Keratinocyte (primary cell): ENCODE results near the gene NOM1. TPM values are rescaled to one million over a fixed set of nuclear protein-coding genes. Genes with fewer than 3 reads are reported as not detected.

Source experiments
- DNase-seq: peaks from one replicate; pipeline ENCODE4 v3.0.0-alpha.2; 2011; ENCODE audit warnings: low read depth, missing footprints, low spot score
- FAIRE-seq: peaks from 2 replicates; lab custom pipeline; 2011; peaks lifted over from hg19 to GRCh38; lab: Jason Lieb, UNC
- H2AFZ ChIP-seq: 2 replicates; pipeline ENCODE4 v1.6.0; 2012; ENCODE audit warnings: low read length, control low read depth, inconsistent platforms; ENCODE audit not compliant: control insufficient read depth
- H3K27ac ChIP-seq: 2 replicates; pipeline ENCODE4 v1.5.1; 2011; ENCODE audit warnings: low read length; ENCODE audit not compliant: control insufficient read depth, insufficient read depth
- H3K27me3 ChIP-seq: 3 replicates; pipeline ENCODE4 v1.6.0; 2011; ENCODE audit warnings: low read length; ENCODE audit not compliant: control insufficient read depth, insufficient read depth; ENCODE audit errors: extremely low read depth
- H3K36me3 ChIP-seq, 2 experiments: 2 replicates in 1 of 2; 3 replicates in 1 of 2; pipeline ENCODE4 v1.5.1; 2011; ENCODE audit warnings: low read length in 2 of 2, mild to moderate bottlenecking in 1 of 2; ENCODE audit not compliant: control insufficient read depth in 2 of 2, insufficient read depth in 2 of 2; ENCODE audit errors: extremely low read depth in 1 of 2
- H3K4me1 ChIP-seq: 3 replicates; pipeline ENCODE4 v1.5.1; 2011; ENCODE audit warnings: low read length; ENCODE audit not compliant: control insufficient read depth, insufficient read depth; ENCODE audit errors: extremely low read depth
- H3K4me2 ChIP-seq: 3 replicates; pipeline ENCODE4 v1.6.0; 2011; ENCODE audit warnings: low read depth, low read length; ENCODE audit not compliant: control insufficient read depth, insufficient read depth; ENCODE audit errors: extremely low read depth
- H3K4me3 ChIP-seq, 3 experiments: fragments of 200-600 bp in 1 of 3; sonication (generic) in 1 of 3; 2 replicates in 2 of 3; 3 replicates in 1 of 3; pipeline ENCODE4 v1.5.1; 2011 to 2016; ENCODE audit warnings: low read length in 3 of 3, mild to moderate bottlenecking in 3 of 3, control low read depth in 2 of 3, inconsistent platforms in 1 of 3, low read depth in 1 of 3, mixed read lengths in 1 of 3, mixed run types in 1 of 3, moderate library complexity in 1 of 3; ENCODE audit not compliant: control insufficient read depth in 2 of 3, insufficient read depth in 2 of 3; ENCODE audit errors: extremely low read depth in 1 of 3
- H3K79me2 ChIP-seq: 2 replicates; pipeline ENCODE4 v1.6.0; 2012; ENCODE audit warnings: low read length; ENCODE audit not compliant: control insufficient read depth, insufficient read depth
- H3K9ac ChIP-seq: 3 replicates; pipeline ENCODE4 v1.6.0; 2011; ENCODE audit warnings: low read length; ENCODE audit not compliant: control insufficient read depth, insufficient read depth; ENCODE audit errors: extremely low read depth
- H3K9me1 ChIP-seq: 3 replicates; pipeline ENCODE4 v1.6.0; 2011; ENCODE audit warnings: low read length; ENCODE audit not compliant: control insufficient read depth, insufficient read depth; ENCODE audit errors: extremely low read depth
- H3K9me3 ChIP-seq: 2 replicates; pipeline ENCODE4 v1.5.1; 2012; ENCODE audit warnings: low read depth, low read length; ENCODE audit not compliant: control insufficient read depth
- H4K20me1 ChIP-seq: 3 replicates; pipeline ENCODE4 v1.6.0; 2011; ENCODE audit warnings: low read length; ENCODE audit not compliant: control insufficient read depth, insufficient read depth; ENCODE audit errors: extremely low read depth
- EZH2 ChIP-seq: IDR thresholded peaks from one replicate; pipeline ENCODE4 v1.6.1; 2012; ENCODE audit warnings: inconsistent platforms, mild to moderate bottlenecking, low read length, moderate library complexity
- dilution Hi-C: fragments of 300-500 bp; cut with MboI; formaldehyde crosslinking; loops from one replicate; pipeline ENCODE4 v1.7.0; 2020; ENCODE audit warnings: low sequenced_read_pairs; ENCODE audit not compliant: extremely low pct_ligation_motif_present
- polyA plus RNA-seq, 5 experiments: library from polyadenylated mRNA; depleted of rRNA in 3 of 5; stranded (reverse) in 3 of 5; stranded (forward) in 1 of 5; unstranded in 1 of 5; fragments of >200 nt; gene quantifications; 1 replicate in 1 of 5; 2 replicates in 3 of 5; 3 replicates in 1 of 5; pipeline versions ENCODE4 v1.2.1 to v1.2.3, GENCODE V29; 2011 to 2012; ENCODE audit warnings: missing spikeins in 2 of 5, low read depth in 1 of 5, low replicate concordance in 1 of 5
- TF ChIP-seq, protein P1 (sequence below), 3 experiments: IDR thresholded peaks in 1 of 3; conservative IDR thresholded peaks in 1 of 3; optimal IDR thresholded peaks in 1 of 3; 2 replicates in 2 of 3; 3 replicates in 1 of 3; pipeline versions ENCODE3 to v1.5.1; 2011; ENCODE audit warnings: low read length in 3 of 3, mild to moderate bottlenecking in 3 of 3, moderate library complexity in 2 of 3, control low read depth in 1 of 3, inconsistent platforms in 1 of 3; ENCODE audit not compliant: insufficient read depth in 2 of 3; ENCODE audit errors: extremely low read depth in 1 of 3

NOM1 gene
- polyA plus RNA-seq, 1 donor (not counting 4 experiments of a cell fraction or from before 2014, with no cell fraction given) = 17.1 TPM

DNA sequence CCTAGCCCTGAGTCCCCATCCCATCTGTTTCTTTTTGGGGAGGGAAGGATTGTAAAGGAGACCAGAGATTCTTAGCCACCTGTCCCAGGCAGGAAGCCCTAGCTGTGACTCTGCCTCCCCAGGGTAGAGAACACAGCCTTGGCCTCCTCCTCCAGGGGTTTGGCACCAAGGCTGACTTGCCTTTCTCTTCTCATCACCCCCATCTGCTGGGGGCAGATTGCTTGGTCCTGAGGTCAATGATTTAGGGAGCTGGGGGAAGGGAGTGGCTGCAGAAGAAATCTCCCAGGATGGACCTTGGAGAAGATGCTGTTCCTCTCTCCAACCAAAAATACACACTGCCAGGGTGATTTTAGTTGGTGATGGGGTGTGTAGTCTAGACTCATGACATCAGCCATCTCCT is 63.6 kb downstream of the NOM1 start:
- Histone ChIP-seq H3K9me1 (no peaks in the 10 kb centered on the region), H3K27ac (no peak overlapping the region), H3K36me3 (no peaks in the 10 kb centered on the region), H2AFZ (no peak overlapping the region), H3K9ac (no peak overlapping the region), H3K4me1 (peaks cover 8% of the 10 kb centered on the region), H3K9me3 (no peaks in the 10 kb centered on the region), H3K4me2 (no peak overlapping the region), H3K4me3 (no peak overlapping the region), H3K79me2 (no peaks in the 10 kb centered on the region), H3K27me3 (peaks cover 89% of the 10 kb centered on the region), H4K20me1 (no peaks in the 10 kb centered on the region)
- dilution Hi-C loops = no loop called here
- FAIRE-seq (no peak), DNase-seq (no peak)
- TF ChIP-seq EZH2 = no peak
- TF ChIP-seq, protein P1, sequence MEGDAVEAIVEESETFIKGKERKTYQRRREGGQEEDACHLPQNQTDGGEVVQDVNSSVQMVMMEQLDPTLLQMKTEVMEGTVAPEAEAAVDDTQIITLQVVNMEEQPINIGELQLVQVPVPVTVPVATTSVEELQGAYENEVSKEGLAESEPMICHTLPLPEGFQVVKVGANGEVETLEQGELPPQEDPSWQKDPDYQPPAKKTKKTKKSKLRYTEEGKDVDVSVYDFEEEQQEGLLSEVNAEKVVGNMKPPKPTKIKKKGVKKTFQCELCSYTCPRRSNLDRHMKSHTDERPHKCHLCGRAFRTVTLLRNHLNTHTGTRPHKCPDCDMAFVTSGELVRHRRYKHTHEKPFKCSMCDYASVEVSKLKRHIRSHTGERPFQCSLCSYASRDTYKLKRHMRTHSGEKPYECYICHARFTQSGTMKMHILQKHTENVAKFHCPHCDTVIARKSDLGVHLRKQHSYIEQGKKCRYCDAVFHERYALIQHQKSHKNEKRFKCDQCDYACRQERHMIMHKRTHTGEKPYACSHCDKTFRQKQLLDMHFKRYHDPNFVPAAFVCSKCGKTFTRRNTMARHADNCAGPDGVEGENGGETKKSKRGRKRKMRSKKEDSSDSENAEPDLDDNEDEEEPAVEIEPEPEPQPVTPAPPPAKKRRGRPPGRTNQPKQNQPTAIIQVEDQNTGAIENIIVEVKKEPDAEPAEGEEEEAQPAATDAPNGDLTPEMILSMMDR (optimal IDR thresholded peaks at IDR 0.05 in 1 of 3, IDR thresholded peaks at IDR 0.05 in 1 of 3, conservative IDR thresholded peaks at IDR 0.05 in 1 of 3; ENCODE audit: extremely low read depth in 1 of 3, insufficient read depth in 2 of 3, low read length in 3 of 3) = no peak

DNA sequence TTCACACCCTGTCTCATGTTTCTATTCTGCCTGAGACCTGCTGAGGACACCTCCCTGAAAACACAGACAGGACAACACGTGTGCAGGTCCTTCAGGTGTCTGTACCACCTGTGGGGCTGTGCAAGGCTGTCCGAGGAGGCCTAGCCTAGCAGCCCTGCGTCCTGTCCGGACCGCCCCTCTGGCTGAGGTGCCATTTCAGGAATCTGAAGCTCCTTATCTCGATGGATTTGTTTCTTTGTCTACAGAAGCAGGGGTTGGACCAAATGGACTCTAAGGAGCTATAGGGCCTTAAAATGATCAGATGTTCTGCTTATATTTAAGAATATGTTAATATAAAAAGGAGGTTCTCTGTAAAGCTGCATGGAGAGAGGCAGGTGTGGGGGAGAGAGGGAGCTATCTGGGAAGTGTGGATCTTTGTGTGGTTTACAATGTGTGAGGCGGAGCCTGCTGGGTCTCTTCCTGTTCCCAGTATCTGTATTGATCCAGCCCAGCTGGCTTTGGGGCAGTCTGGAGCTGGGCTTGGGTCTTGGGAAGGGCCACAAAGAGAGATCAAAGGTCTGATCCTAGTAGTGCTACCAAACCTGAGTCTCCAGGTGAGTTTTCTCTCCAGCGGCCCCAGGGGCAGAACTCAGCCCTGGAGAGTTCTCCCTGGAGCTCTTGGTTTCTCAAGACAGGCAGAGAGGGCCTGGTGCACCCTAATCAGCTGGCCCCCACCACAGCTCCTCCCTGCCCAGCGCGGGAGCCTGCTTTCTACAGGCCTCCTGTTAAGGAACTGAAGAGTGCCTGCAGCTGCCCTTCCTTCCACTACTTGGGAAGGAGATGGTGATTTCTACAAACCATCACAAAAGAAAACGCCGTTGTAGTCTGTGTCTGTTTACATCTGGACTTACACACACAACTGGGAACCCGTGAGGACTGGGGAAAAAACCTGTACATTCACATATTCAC is 64.4 kb downstream of the NOM1 start:
- DNase-seq (no peak), FAIRE-seq (no peak)
- no peak overlapping the region for H3K4me2 ChIP-seq
- no peak overlapping the region for H3K9ac ChIP-seq
- H3K9me1 ChIP-seq = no peaks in the 10 kb centered on the region
- H3K27me3 ChIP-seq = peaks cover 89% of the 10 kb centered on the region
- no peaks in the 10 kb centered on the region for H3K79me2 ChIP-seq
- H3K27ac ChIP-seq = no peak overlapping the region
- H3K9me3 ChIP-seq = no peaks in the 10 kb centered on the region
- dilution Hi-C loops = no loop called here
- peaks cover 14% of the 10 kb centered on the region for H3K4me1 ChIP-seq
- H3K36me3 ChIP-seq = no peaks in the 10 kb centered on the region
- H3K4me3 ChIP-seq = no peak overlapping the region
- H4K20me1 ChIP-seq = no peaks in the 10 kb centered on the region
- no peak overlapping the region for H2AFZ ChIP-seq
- TF ChIP-seq, protein P1 (optimal IDR thresholded peaks at IDR 0.05 in 1 of 3, IDR thresholded peaks at IDR 0.05 in 1 of 3, conservative IDR thresholded peaks at IDR 0.05 in 1 of 3; ENCODE audit: extremely low read depth in 1 of 3, insufficient read depth in 2 of 3, low read length in 3 of 3) = no peak
- TF ChIP-seq EZH2 = no peak
